Ecto neural progenitor cell (in vitro differentiated cells): Measurements from ENCODE around the gene MAIP1.

Experiments
- DNase-seq: peaks from one replicate; pipeline ENCODE4 v3.0.0-alpha.2; 2018; ENCODE audit warnings: low spot score

MAIP1 gene

GRCh38 chr2:199989822-199990221 is 34.4 kb downstream of the MAIP1 start:
- DNase-seq = no peak

- DNase-seq = no peak
These were observed 36.3 kb downstream of the MAIP1 start for GRCh38 chr2:199991691-199992090.

GRCh38 chr2:199992296-199992695 is 36.9 kb downstream of the MAIP1 start:
- no peak for DNase-seq

- DNase-seq = no peak
These were observed 39.0 kb downstream of the MAIP1 start for GRCh38 chr2:199994371-199994770.

GRCh38 chr2:199994896-199995295 is 39.5 kb downstream of the MAIP1 start:
- DNase-seq = no peak

GRCh38 chr2:199997296-199997695 is 41.9 kb downstream of the MAIP1 start:
- DNase-seq = no peak

GRCh38 chr2:199999166-199999565 is 43.8 kb downstream of the MAIP1 start:
- no peak for DNase-seq

GRCh38 chr2:200000444-200001163 is 45.2 kb downstream of the MAIP1 start:
- no peak for DNase-seq

GRCh38 chr2:200003444-200003843 is 48.1 kb downstream of the MAIP1 start:
- no peak for DNase-seq

- DNase-seq = no peak
These were observed 50.3 kb downstream of the MAIP1 start for GRCh38 chr2:200005675-200006074.

GRCh38 chr2:200007306-200007705 is 51.9 kb downstream of the MAIP1 start:
- no peak for DNase-seq

GRCh38 chr2:200012401-200012800 is 57.0 kb downstream of the MAIP1 start:
- DNase-seq = no peak
